ENCODE measurements around the gene PATJ.
"Not testable (repeated sequence)": the region's sequence is repeated elsewhere in the genome, so short reads cannot be mapped to it uniquely, and the experiment has no call there.

The PATJ gene

DNA sequence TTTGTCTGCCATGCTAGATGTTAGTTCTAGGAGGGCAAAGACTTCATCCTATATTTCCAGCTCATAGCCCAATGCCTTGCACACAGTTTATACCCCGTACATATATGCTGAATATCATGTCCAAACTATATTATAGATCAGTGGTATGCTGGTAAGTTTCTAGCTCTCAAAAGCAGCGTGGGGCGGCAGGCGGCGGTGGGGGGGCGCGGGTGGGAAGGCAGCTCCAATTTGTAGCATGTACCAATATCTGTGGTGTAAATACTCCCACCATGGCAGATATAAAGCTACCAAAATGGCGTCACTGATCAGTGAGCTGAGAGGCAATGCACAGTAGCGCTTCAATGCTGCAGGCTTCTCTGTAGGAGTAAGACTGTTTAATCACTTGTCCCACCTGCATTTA is 77.1 kb downstream of the PATJ start:
- no peak for DNase-seq

GRCh38 chr1:61825393-61825792 is 83.1 kb downstream of the PATJ start:
- no peak for DNase-seq

- DNase-seq, result no peak
Measured at GRCh38 chr1:61828805-61829204, 86.5 kb downstream of the PATJ start.

DNA sequence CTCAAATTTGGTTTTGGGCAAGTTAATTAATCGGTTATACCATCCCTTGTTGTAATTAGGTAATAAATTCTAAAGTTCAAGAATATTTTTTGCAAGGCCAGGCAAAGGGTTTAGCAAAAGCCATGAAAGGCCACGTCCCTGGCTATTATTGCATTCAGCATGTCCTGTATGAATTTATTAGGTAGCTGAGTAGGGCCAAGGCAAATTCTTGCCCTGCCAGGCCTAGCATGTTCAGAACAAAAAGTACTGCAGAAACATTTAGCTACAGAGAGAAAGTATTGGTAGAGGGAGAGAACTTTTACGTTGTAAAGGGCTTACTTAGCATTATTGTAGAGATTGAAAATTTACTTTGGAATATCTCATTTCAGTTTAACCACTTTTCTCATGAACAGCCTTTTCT is 94.4 kb downstream of the PATJ start:
- no peak for DNase-seq

GRCh38 chr1:61837607-61838006 is 95.3 kb downstream of the PATJ start:
- DNase-seq, result not testable (repeated sequence)

DNA sequence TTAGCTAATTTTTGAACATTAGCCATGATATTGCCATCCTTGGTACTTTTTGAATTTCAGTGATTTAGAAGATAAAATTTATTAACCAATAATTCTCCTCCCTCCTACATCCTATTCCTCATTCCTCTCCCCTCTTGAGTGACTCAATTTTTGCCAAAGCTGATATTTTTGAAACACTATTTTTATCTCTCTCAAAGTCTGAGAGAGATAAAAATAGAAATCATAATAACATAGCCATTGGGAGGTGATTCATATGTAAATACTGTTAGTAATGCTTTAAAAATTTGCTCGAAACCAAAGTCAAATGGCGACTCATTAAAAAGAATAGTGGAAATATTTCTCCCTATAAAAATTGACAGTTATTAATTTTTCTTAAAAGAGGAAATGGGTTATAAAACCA is 97.4 kb downstream of the PATJ start:
- DNase-seq, result no peak

GRCh38 chr1:61842036-61842435 is 99.8 kb downstream of the PATJ start:
- no peak for DNase-seq

GRCh38 chr1:61842863-61843514 is 100.7 kb downstream of the PATJ start:
- DNase-seq, result no peak

DNA sequence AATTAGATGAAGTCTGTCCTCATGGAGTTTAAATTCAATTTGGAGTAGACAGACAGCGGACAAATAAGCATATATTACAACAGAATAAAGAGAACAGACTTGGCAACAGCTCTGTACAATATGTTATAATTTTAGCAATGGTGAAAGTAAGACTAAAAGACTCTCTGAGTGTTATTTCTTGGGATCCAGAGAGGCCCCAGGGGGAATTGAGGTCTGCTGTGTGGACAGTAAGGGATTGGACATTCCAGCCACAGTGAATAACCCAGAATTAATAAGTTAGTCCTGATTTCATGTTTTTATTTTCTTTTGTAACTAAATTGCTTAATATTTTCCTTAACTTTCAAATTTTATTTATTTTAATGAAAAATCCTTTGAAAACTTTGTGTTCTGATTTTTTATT is 101.7 kb downstream of the PATJ start:
- no peak for DNase-seq

DNA sequence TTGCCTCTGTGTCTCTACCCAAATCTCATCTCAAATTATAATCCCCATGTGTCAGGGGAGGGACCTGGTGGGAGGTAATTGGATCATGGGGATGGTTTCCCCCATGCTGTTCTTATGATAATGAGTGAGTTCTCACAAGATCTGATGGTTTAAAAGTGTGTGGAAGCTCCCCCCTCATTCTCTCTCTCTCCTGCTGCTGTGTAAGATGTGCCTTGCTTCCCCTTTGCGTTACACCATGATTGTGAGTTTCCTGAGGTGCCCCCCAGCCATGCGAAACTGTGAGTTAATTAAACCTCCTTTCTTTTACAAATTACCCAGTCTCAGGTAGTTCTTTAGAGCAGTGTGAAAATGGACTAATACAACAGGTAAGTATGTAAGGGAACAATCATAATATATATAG is 102.4 kb downstream of the PATJ start:
- not testable (repeated sequence) for DNase-seq

DNA sequence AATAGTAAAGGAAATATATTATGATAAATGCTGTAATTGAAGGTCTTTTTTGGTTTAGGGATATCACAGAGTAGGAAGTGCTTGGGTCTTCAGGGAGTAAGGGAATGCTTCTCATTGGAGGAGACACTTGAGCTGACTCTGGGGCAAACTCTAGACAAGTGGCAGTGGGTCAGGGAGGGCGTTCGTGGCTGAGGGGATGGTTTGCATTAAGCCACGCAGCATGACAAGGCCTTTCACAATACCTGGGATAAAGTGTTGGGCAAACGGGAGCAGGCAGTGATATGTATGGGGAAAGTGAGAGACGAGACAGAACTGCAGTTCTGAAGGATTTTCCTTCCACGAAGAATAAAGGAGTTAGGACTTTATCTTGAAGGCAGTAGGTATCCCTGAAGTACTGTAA is 109.0 kb downstream of the PATJ start:
- no peak for DNase-seq

DNA sequence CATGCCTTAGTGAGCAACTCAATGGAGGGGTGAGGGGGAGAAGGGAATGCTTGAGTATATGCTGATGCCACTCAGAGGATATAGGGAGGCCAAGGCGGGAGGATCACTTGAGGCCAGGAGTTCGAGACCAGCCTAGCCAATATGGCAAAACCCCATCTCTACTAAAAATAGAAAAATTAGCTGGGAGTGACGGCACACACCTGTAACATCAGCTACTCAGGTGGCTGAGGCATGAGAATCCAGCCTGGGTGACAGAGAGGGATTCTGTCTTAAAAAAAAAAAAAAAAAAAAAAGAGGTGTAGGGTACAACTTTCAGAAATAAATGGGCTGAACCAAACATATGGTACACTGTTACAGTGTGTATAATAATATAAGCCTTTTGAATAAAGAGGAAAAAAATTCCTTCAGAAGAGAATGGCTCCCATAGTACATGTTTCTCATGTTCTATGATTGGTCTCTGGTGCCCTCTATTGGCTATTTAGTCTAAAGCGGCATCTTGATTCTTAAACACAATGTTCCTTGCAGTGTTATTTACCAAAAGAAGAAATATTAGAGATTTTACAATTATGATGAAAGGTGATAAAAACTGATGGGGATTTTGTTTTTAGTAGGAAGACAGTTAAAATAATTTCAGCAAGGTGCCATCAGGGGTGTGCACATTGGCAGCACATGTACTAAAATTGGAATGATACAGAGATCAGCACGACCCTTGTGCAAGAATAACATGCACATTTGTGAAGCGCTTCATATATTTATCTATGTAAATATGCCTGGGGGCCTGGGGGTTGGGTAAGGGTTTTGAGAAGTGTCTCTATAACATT is 109.8 kb downstream of the PATJ start:
- no peak for DNase-seq

DNA sequence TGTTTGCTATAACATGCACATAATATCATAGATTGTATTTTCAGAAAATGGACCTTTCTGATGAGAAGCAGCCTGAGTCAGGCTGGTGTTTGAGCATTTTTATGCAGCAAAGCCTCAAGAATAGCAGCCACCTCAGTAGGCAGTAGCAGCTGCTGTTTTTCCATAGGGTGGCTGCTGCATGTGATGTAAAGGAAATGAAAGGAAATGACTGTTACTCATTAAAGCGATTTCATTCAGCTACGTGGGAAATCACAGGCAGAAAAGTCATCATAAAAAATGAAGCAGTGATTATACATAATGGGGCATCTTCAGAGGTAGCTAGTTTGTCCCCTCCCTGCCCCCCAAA is 110.4 kb downstream of the PATJ start:
- DNase-seq, result no peak

GRCh38 chr1:61853583-61853982 is 111.3 kb downstream of the PATJ start:
- DNase-seq, result no peak

- no peak for DNase-seq
Measured at GRCh38 chr1:61864489-61864888, 122.2 kb downstream of the PATJ start.

- DNase-seq, result no peak
Measured at GRCh38 chr1:61865646-61866220, 123.5 kb downstream of the PATJ start.

GRCh38 chr1:61869691-61870109 is 127.4 kb downstream of the PATJ start:
- DNase-seq, result no peak

- DNase-seq, result no peak
Measured at GRCh38 chr1:61872206-61872605, 129.9 kb downstream of the PATJ start.

DNA sequence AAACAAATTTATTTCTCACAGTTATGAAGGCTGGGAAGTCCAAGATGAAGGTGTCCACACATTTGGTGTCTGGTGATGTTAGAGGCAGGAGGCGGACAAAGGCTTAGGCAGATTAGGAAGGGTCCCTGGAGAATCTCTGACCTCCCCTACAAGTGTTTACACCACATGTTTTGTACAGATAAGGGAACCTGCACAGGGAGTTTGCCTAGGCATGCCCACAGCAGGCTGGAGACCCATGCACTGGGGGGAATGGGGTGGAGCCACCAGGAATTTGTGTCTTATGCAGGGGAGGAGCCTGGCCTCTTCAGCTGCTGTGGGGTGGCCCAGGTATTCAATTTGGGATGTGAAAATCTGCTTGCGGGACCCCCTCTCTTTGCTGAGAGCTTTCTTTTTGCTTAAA is 131.3 kb downstream of the PATJ start:
- no peak for DNase-seq

GRCh38 chr1:61873994-61874393 is 131.7 kb downstream of the PATJ start:
- no peak for DNase-seq

DNA sequence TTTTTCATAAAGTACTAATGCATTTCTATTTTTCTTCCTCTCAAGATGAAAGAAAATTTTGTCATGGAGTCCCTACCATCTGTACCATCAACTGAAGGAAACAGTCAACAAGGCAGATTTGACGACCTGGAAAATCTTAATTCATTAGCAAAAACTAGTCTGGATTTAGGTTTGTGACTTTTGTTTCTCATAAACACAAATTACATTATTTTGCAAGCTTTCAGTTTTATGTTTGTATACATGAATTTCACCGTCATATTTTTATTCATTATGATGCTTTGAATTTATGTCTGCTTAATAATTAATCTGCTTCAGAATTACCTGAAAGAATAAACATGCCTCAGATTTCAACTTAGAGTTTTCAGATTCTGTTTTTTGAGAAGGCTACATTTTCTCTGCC is 132.9 kb downstream of the PATJ start:
- no peak for DNase-seq

GRCh38 chr1:61879887-61880474 is 137.7 kb downstream of the PATJ start:
- not testable (repeated sequence) for DNase-seq

DNA sequence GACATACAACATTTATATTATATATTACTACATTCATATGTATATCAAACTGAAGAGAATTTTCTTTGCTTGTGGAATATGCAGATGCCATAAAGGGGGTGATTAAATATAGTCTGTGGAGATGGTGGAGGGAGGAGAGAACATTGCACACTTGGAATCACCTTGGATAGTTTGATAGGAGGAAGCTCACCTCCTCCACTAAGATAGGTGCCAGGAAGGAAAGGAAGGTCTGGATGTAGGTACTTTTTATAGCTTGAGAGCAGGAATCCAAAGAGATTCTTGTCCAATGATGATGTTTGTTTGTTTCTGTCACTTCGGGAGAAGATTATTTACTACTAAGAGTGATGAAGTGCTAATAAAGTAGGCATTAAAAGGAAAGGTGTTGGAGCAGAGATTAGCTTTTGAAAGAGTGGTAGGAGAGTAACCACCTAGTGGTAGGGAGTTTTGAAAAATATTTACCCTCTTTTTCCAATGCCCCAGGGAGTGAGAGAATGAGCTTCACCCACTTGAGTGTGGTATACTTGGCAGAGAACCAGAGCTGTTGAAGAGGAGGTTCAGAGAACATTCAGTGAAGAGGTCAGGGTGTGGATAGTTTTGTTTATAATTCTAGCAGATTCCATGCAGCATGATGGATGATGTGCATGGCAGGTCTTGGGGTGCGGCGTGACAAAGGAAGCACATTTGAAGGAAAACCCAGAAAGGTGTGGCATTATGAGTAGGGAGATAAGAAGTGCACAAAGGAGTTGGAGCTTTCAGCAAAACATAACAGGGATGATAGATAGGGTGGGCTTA is 145.0 kb downstream of the PATJ start:
- no peak for DNase-seq
